Nephron (organoid): ENCODE data around the gene OR5B21.

Experiments
- H3K27ac Mint-ChIP-seq, 3 experiments: 2 replicates each; pipeline ENCODE4 v1.8.0; 2020; ENCODE audit warnings: mixed read lengths in 3 of 3, mild to moderate bottlenecking in 2 of 3, moderate library complexity in 1 of 3
- H3K27me3 Mint-ChIP-seq: 2 replicates; pipeline ENCODE4 v1.8.0; 2021; ENCODE audit warnings: low read depth, mild to moderate bottlenecking, moderate library complexity, mixed read lengths
- H3K36me3 Mint-ChIP-seq: 2 replicates; pipeline ENCODE4 v1.8.0; 2020; ENCODE audit warnings: low read depth, mixed read lengths
- H3K4me1 Mint-ChIP-seq: 2 replicates; pipeline ENCODE4 v1.8.0; 2020; ENCODE audit warnings: mixed read lengths
- H3K4me3 Mint-ChIP-seq, 3 experiments: 2 replicates each; pipeline ENCODE4 v1.8.0; 2020; ENCODE audit warnings: mild to moderate bottlenecking in 3 of 3, mixed read lengths in 3 of 3, moderate library complexity in 2 of 3
- H3K9me3 Mint-ChIP-seq: 2 replicates; pipeline ENCODE4 v1.8.0; 2020; ENCODE audit warnings: mixed read lengths
- CTCF ChIP-seq, 3 experiments: fragments of 200-600 bp; sonication (generic); IDR thresholded peaks; one replicate each; pipeline ENCODE4 v1.5.0; 2021; ENCODE audit warnings: antibody characterized with exemption in 3 of 3; ENCODE audit not compliant: unreplicated experiment in 3 of 3

The OR5B21 gene

GRCh38 chr11:58493676-58494075, 14.2 kb downstream of the OR5B21 start:
- TF ChIP-seq CTCF (IDR thresholded peaks at IDR 0.05; ENCODE audit: unreplicated experiment in 3 of 3): no peak
- Mint-ChIP-seq H3K9me3 (no peaks in the 10 kb centered on the region), H3K36me3 (no peaks in the 10 kb centered on the region), H3K27me3 (peaks cover 4% of the 10 kb centered on the region), H3K27ac (no peak overlapping the region), H3K4me1 (peaks cover 6% of the 10 kb centered on the region), H3K4me3 (no peak overlapping the region)

GRCh38 chr11:58490827-58491226, 17.1 kb downstream of the OR5B21 start:
- no peak for TF ChIP-seq CTCF (IDR thresholded peaks at IDR 0.05; ENCODE audit: unreplicated experiment in 3 of 3)
- Mint-ChIP-seq H3K36me3 (no peaks in the 10 kb centered on the region), H3K4me1 (peaks cover 4% of the 10 kb centered on the region), H3K4me3 (no peak overlapping the region), H3K27ac (no peak overlapping the region), H3K9me3 (no peaks in the 10 kb centered on the region), H3K27me3 (no peaks in the 10 kb centered on the region)

- Mint-ChIP-seq H3K36me3 (no peaks in the 10 kb centered on the region), H3K27ac (no peak overlapping the region), H3K4me3 (no peak overlapping the region), H3K27me3 (no peaks in the 10 kb centered on the region), H3K4me1 (no peaks in the 10 kb centered on the region), H3K9me3 (no peaks in the 10 kb centered on the region)
- no peak for TF ChIP-seq CTCF (IDR thresholded peaks at IDR 0.05; ENCODE audit: unreplicated experiment in 3 of 3)
These were observed 20.7 kb downstream of the OR5B21 start for GRCh38 chr11:58487170-58487569.

- Mint-ChIP-seq H3K27me3 (no peaks in the 10 kb centered on the region), H3K9me3 (no peaks in the 10 kb centered on the region), H3K27ac (no peak overlapping the region), H3K4me3 (no peak overlapping the region), H3K36me3 (no peaks in the 10 kb centered on the region), H3K4me1 (no peaks in the 10 kb centered on the region)
- TF ChIP-seq CTCF (IDR thresholded peaks at IDR 0.05; ENCODE audit: unreplicated experiment in 3 of 3): no peak
These were observed 21.9 kb downstream of the OR5B21 start for GRCh38 chr11:58485961-58486360.

GRCh38 chr11:58471892-58472291, 36.0 kb downstream of the OR5B21 start:
- no peak for TF ChIP-seq CTCF (IDR thresholded peaks at IDR 0.05; ENCODE audit: unreplicated experiment in 3 of 3)
- Mint-ChIP-seq H3K9me3 (peaks cover 36% of the 10 kb centered on the region), H3K27ac (no peak overlapping the region)

GRCh38 chr11:58466293-58466692, 41.6 kb downstream of the OR5B21 start:
- Mint-ChIP-seq H3K36me3 (no peaks in the 10 kb centered on the region), H3K27ac (no peak overlapping the region), H3K4me1 (no peaks in the 10 kb centered on the region), H3K27me3 (no peaks in the 10 kb centered on the region), H3K9me3 (peaks cover 13% of the 10 kb centered on the region), H3K4me3 (no peak overlapping the region)
- no peak for TF ChIP-seq CTCF (IDR thresholded peaks at IDR 0.05; ENCODE audit: unreplicated experiment in 3 of 3)

More at GRCh38 chr11:58471892-58472291, 36.0 kb downstream of the OR5B21 start:
- H3K27me3 Mint-ChIP-seq: no peaks in the 10 kb centered on the region
- no peaks in the 10 kb centered on the region for H3K36me3 Mint-ChIP-seq
- no peaks in the 10 kb centered on the region for H3K4me1 Mint-ChIP-seq
- H3K4me3 Mint-ChIP-seq: no peak overlapping the region
